Stomach (tissue), 9 donors: ENCODE data around the gene ITPR2. TPM values are rescaled to one million over a fixed set of nuclear protein-coding genes. Genes with fewer than 3 reads are reported as not detected.
A peak's percentile ranks its signal among the peaks of the same experiment; 100 is the strongest.

ENCODE experiments used
- DNase-seq, 2 donors: peaks; one replicate each; pipeline versions ENCODE4 v3.0.0 to v3.0.0-alpha.2; 2013 to 2019
- H3K27ac ChIP-seq, 5 donors: fragments of 200-600 bp in 4 of 5; sonication (generic) in 4 of 5; one replicate each; pipeline ENCODE4 v1.5.1; 2013 to 2019; ENCODE audit warnings: mild to moderate bottlenecking in 1 of 5, moderate library complexity in 1 of 5
- H3K27me3 ChIP-seq, 3 donors: fragments of 200-600 bp; sonication (generic); one replicate each; pipeline ENCODE4 v1.5.1; 2017 to 2019; ENCODE audit warnings: mixed run types in 1 of 3
- H3K36me3 ChIP-seq, 4 donors: fragments of 200-600 bp; sonication (generic); 1 replicate in 3 of 4; 2 replicates in 1 of 4; pipeline ENCODE4 v1.5.1; 2016 to 2019
- H3K4me1 ChIP-seq, 4 donors: fragments of 200-600 bp; sonication (generic); one replicate each; pipeline ENCODE4 v1.5.1; 2016 to 2019
- H3K4me3 ChIP-seq, 4 donors: fragments of 200-600 bp; sonication (generic) in 3 of 4; one replicate each; pipeline ENCODE4 v1.5.1; 2016 to 2019; ENCODE audit warnings: mild to moderate bottlenecking in 1 of 4
- H3K9me3 ChIP-seq, 4 donors: fragments of 200-600 bp; sonication (generic); one replicate each; pipeline ENCODE4 v1.5.1; 2016 to 2019
- CTCF ChIP-seq, 7 experiments: fragments of 450-650 bp in 4 of 7; fragments of 200-600 bp in 3 of 7; sonication (generic) in 3 of 7; IDR thresholded peaks; one replicate each; pipeline ENCODE4 v1.5.1; 2016 to 2019; ENCODE audit warnings: antibody characterized with exemption in 7 of 7, control low read depth in 2 of 7, mild to moderate bottlenecking in 1 of 7
- EP300 ChIP-seq: sonication (generic); formaldehyde crosslinking; IDR thresholded peaks from one replicate; pipeline ENCODE4 v1.6.1; 2017; ENCODE audit warnings: antibody characterized with exemption
- POLR2A ChIP-seq, 4 donors: fragments of 450-650 bp; IDR thresholded peaks; one replicate each; pipeline ENCODE4 v1.6.1; 2016; ENCODE audit warnings: antibody characterized with exemption in 4 of 4, control low read depth in 2 of 4, mild to moderate bottlenecking in 1 of 4, moderate library complexity in 1 of 4
- POLR2AphosphoS5 ChIP-seq, 3 donors: sonication (generic); formaldehyde crosslinking; IDR thresholded peaks; one replicate each; pipeline ENCODE4 v1.6.1; 2016; ENCODE audit warnings: antibody characterized with exemption in 3 of 3
- WGBS, 5 donors: extraction: QIAGEN DNeasy Blood & Tissue Kit in 3 of 5; methylation state at CpG; one replicate each; pipeline versions ENCODE4 v1.1.5 to v1.1.7; 2013 to 2018; 5-methylcytosine and 5-hydroxymethylcytosine counted together
- intact Hi-C: fragments of 100-400 bp; cut with DNase I; formaldehyde crosslinking; loops from one replicate; pipeline ENCODE4 v1.15.1; 2023; ENCODE audit warnings: low total_unique reads
- polyA plus RNA-seq, 3 donors: library from polyadenylated mRNA; stranded (reverse); fragments of 200-250 nt; gene quantifications; one replicate each; pipeline ENCODE4 v1.2.3, GENCODE V29; 2013
- total RNA-seq, 5 donors: library from RNA; depleted of rRNA; stranded (reverse); fragments of >200 nt; gene quantifications; one replicate each; pipeline versions ENCODE4 v1.1.0 to v1.2.3, GENCODE V29; 2014 to 2016
- donor health status: healthy with polysubstance abuse.
- donor health status: Bipolar disorder and iron deficiency.
- donor health status: healthy.

The ITPR2 gene
- total and polyA plus RNA-seq, 8 donors, result 1.4 to 172 (median 23.4) TPM

- Histone ChIP-seq H3K27ac (no peak overlapping the region), H3K36me3 (peaks cover 0 to 16% (median 2%) of the 10 kb centered on the region in 4 donors), H3K9me3 (peaks cover 0 to 14% (median 3%) of the 10 kb centered on the region in 4 donors), H3K4me3 (no peak overlapping the region), H3K27me3 (no peaks in the 10 kb centered on the region), H3K4me1 (no peaks in the 10 kb centered on the region)
- WGBS, 5 donors, result 76 to 81% (median 77%) methylated on average over 1 of the region's 1 CpG
- no peak for TF ChIP-seq EP300
- TF ChIP-seq POLR2A (IDR thresholded peaks at IDR 0.05), result no peak
- TF ChIP-seq CTCF (IDR thresholded peaks at IDR 0.05), result no peak
- no peak for TF ChIP-seq POLR2AphosphoS5 (IDR thresholded peaks at IDR 0.05)
- intact Hi-C loops, result no loop called here
- DNase-seq, result no peak
These were observed 302.5 kb downstream of the ITPR2 start for GRCh38 chr12:26530461-26530860.

- Histone ChIP-seq H3K27me3 (no peaks in the 10 kb centered on the region), H3K27ac (no peak overlapping the region), H3K9me3 (peaks cover 4 to 22% (median 9%) of the 10 kb centered on the region in 4 donors), H3K36me3 (peaks cover 0 to 20% (median 2%) of the 10 kb centered on the region in 4 donors), H3K4me3 (no peak overlapping the region), H3K4me1 (peaks cover 0 to 4% (median 2%) of the 10 kb centered on the region in 4 donors)
- intact Hi-C loops, result no loop called here
- WGBS, 5 donors, result 85 to 94% (median 88%) methylated on average over 1 of the region's 1 CpG
- TF ChIP-seq CTCF (IDR thresholded peaks at IDR 0.05) (no peak), EP300 (no peak), POLR2AphosphoS5 (IDR thresholded peaks at IDR 0.05) (no peak), POLR2A (IDR thresholded peaks at IDR 0.05) (no peak)
- no peak for DNase-seq
These were observed 304.1 kb downstream of the ITPR2 start for GRCh38 chr12:26528943-26529342.

DNA sequence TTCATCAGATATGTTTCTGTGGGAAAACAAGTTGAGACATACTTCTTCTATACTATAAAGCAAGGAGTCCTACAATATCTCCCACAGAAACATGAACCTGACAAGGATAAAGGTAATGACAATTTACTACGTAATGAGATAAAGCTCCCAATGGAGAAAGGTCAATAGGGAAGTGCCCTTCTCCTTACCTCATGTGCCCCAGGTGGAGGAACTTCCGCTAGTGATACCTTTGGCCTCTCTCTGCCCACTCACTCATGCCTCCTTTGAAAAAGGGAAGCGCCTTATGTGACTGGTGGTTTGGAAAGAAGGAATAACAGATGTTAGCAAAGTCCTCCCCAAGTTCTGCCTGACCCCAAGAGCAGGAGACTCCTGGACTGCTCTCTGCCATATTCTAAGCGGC, 305.3 kb downstream of the ITPR2 start:
- 87 to 93% (median 88%) methylated on average over 4 of the region's 4 CpGs for WGBS, 5 donors
- Histone ChIP-seq H3K27me3 (no peaks in the 10 kb centered on the region), H3K36me3 (peaks cover 0 to 20% (median 2%) of the 10 kb centered on the region in 4 donors), H3K9me3 (peaks cover 4 to 22% (median 9%) of the 10 kb centered on the region in 4 donors), H3K4me1 (peaks cover 0 to 15% (median 8%) of the 10 kb centered on the region in 4 donors), H3K27ac (no peak overlapping the region), H3K4me3 (no peak overlapping the region)
- DNase-seq, result no peak
- TF ChIP-seq POLR2AphosphoS5 (IDR thresholded peaks at IDR 0.05) (no peak), EP300 (no peak), POLR2A (IDR thresholded peaks at IDR 0.05) (no peak), CTCF (IDR thresholded peaks at IDR 0.05) (no peak)
- intact Hi-C loops, result no loop called here

- intact Hi-C loops, result no loop called here
- H3K27me3 ChIP-seq, result no peaks in the 10 kb centered on the region
- WGBS, 5 donors, result 86 to 96% (median 94%) methylated on average over 2 of the region's 2 CpGs
- no peak for DNase-seq
- peaks cover 4 to 22% (median 9%) of the 10 kb centered on the region in 4 donors for H3K9me3 ChIP-seq
- peaks cover 0 to 15% (median 8%) of the 10 kb centered on the region in 4 donors for H3K4me1 ChIP-seq
- H3K4me3 ChIP-seq, result no peak overlapping the region
- peaks cover 0 to 20% (median 2%) of the 10 kb centered on the region in 4 donors for H3K36me3 ChIP-seq
- H3K27ac ChIP-seq, result no peak overlapping the region
- TF ChIP-seq CTCF (IDR thresholded peaks at IDR 0.05), result peak in 4 of 7 experiments; percentile 6 to 43 (median 30)
- no peak for TF ChIP-seq EP300
These were observed 308.0 kb downstream of the ITPR2 start for GRCh38 chr12:26524862-26525465.
